Loucy (cell line): ENCODE data around the gene IL34.

Experiments used
- H2AFZ ChIP-seq: fragments of 200-600 bp; sonication (generic); 2 replicates; pipeline ENCODE4 v1.6.0; 2016; ENCODE audit warnings: antibody characterized with exemption, mild to moderate bottlenecking, low read length, moderate library complexity
- H3F3A ChIP-seq: fragments of 200-600 bp; 2 replicates; pipeline ENCODE4 v1.6.0; 2016; ENCODE audit warnings: antibody characterized with exemption, low read depth, mild to moderate bottlenecking
- H3K27me3 ChIP-seq: fragments of 200-600 bp; sonication (generic); 2 replicates; pipeline ENCODE4 v1.6.1; 2014; ENCODE audit warnings: low read length, mild to moderate bottlenecking; ENCODE audit not compliant: insufficient read depth, poor library complexity, severe bottlenecking
- H3K36me3 ChIP-seq: fragments of 200-600 bp; sonication (generic); 2 replicates; pipeline ENCODE4 v1.6.1; 2016; ENCODE audit warnings: low read length; ENCODE audit not compliant: insufficient read depth
- H3K4me1 ChIP-seq: fragments of 200-600 bp; sonication (generic); 2 replicates; pipeline ENCODE4 v1.5.1; 2014; ENCODE audit warnings: low read length, mild to moderate bottlenecking; ENCODE audit not compliant: insufficient read depth, poor library complexity, severe bottlenecking
- H3K4me2 ChIP-seq: fragments of 200-600 bp; sonication (generic); 2 replicates; pipeline ENCODE4 v1.6.0; 2014; ENCODE audit warnings: antibody characterized with exemption, low read length, low read depth, mild to moderate bottlenecking; ENCODE audit not compliant: poor library complexity, severe bottlenecking
- H3K4me3 ChIP-seq: fragments of 200-600 bp; sonication (generic); 2 replicates; pipeline ENCODE4 v1.5.1; 2014; ENCODE audit warnings: low read length, mild to moderate bottlenecking, mixed read lengths; ENCODE audit not compliant: poor library complexity, severe bottlenecking
- H3K79me2 ChIP-seq: fragments of 200-600 bp; sonication (generic); 2 replicates; pipeline ENCODE4 v1.6.1; 2014; ENCODE audit warnings: low read length; ENCODE audit not compliant: insufficient read depth
- H3K9ac ChIP-seq: fragments of 200-600 bp; sonication (generic); 2 replicates; pipeline ENCODE4 v1.6.0; 2014; ENCODE audit warnings: mild to moderate bottlenecking, low read depth, low read length, moderate library complexity; ENCODE audit not compliant: poor library complexity, severe bottlenecking
- H3K9me2 ChIP-seq: fragments of 200-600 bp; sonication (generic); replicated peaks from 2 replicates; pipeline ENCODE4 v1.6.1; 2016; ENCODE audit warnings: low read depth, low read length, mixed read lengths
- H3K9me3 ChIP-seq: fragments of 200-600 bp; sonication (generic); 2 replicates; pipeline ENCODE4 v1.6.1; 2014; ENCODE audit warnings: mild to moderate bottlenecking, antibody characterized with exemption, low read length, low read depth; ENCODE audit not compliant: insufficient read depth
- H4K20me1 ChIP-seq: fragments of 200-600 bp; sonication (generic); 2 replicates; pipeline ENCODE4 v1.6.0; 2014; ENCODE audit warnings: antibody characterized with exemption, low read length, mild to moderate bottlenecking; ENCODE audit not compliant: insufficient read depth, poor library complexity, severe bottlenecking
- EZH2phosphoT487 ChIP-seq: fragments of 200-600 bp; IDR thresholded peaks from 2 replicates; pipeline ENCODE4 v1.6.1; 2018; ENCODE audit warnings: antibody characterized with exemption, mild to moderate bottlenecking, moderate library complexity, borderline replicate concordance
- TF ChIP-seq, protein P1 (sequence below): fragments of 200-600 bp; sonication (generic); conservative IDR thresholded peaks from 2 replicates; pipeline ENCODE4 v1.5.1; 2014; ENCODE audit warnings: mild to moderate bottlenecking, antibody characterized with exemption, low read length

The IL34 gene

DNA sequence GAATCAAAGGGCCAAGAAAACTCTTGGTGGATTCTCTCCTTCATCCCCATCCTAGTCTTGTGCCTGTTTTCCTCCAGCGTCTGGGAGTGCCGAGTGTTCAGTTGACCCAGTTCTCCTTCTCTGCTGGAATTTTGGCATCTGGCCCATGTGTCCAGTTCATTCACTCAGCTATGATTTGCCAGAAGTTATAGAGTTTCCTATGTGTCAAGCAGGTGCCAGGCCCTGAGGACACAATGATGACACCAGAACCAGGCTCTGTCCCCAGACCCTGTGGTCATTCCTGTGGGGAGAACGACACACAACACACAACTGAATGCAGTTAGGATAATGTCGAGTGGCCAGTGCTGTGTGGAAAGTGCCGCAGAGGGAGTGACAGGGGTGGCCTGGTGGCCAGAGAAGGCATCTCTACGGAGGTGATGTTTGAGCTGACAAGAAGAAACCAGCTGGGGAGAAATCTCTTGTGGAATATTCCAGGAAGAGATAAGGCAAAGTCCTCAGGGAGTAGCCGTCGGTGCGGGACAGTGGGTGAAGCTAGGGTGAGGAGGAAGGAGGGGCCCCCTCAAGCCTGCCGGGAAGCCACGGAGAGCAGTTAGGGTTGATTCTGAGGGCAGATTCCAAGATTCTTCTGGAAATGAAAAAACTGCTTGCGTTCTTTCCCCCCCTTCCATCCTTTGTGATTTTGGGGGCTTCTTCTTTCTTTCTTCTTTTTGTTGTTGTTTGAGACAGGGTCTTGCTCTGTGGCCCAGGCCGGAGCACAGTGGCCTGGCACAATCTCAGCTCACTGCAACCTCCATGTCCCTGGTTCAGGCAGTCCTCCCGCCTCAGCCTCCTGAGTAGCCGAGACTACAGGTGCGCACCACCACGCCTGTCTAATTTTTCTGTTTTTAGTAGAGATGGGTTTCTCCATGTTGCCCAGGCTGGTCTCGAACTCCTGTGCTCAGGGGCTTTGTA lies 35.8 kb upstream of the IL34 start:
- TF ChIP-seq EZH2phosphoT487, result no peak
- Histone ChIP-seq H3K4me1 (no peaks in the 10 kb centered on the region), H2AFZ (no peak overlapping the region), H3K4me2 (no peak overlapping the region), H3F3A (no peaks in the 10 kb centered on the region), H3K4me3 (no peak overlapping the region), H3K79me2 (no peaks in the 10 kb centered on the region), H3K9me3 (no peaks in the 10 kb centered on the region), H3K9ac (no peak overlapping the region), H3K36me3 (no peaks in the 10 kb centered on the region), H3K27me3 (no peaks in the 10 kb centered on the region), H3K9me2 (no peaks in the 10 kb centered on the region), H4K20me1 (no peaks in the 10 kb centered on the region)

DNA sequence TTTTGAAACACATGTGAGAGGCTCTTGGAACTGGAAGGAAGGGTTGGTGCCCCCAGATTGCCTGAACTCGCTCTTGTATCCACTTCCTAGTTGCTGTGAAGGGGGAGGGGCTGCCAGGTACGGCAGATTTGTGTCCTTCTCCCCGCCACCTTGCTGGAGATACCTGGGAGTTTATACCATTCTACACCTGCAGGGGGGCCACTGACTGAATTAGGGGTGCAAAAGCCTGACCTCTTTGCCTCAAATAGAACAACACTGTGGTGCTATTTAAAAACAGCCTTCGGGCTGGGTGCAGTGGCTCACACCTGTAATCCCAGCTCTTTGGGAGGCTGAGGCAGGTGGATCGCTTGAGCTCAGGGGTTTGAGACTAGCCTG lies 35.1 kb upstream of the IL34 start:
- Histone ChIP-seq H4K20me1 (no peaks in the 10 kb centered on the region), H3K79me2 (no peaks in the 10 kb centered on the region), H3K4me1 (no peaks in the 10 kb centered on the region), H3K4me3 (no peak overlapping the region), H3F3A (no peaks in the 10 kb centered on the region), H3K36me3 (no peaks in the 10 kb centered on the region), H3K9me3 (no peaks in the 10 kb centered on the region), H3K27me3 (no peaks in the 10 kb centered on the region), H3K4me2 (no peak overlapping the region), H2AFZ (no peak overlapping the region), H3K9me2 (no peaks in the 10 kb centered on the region), H3K9ac (no peak overlapping the region)
- TF ChIP-seq EZH2phosphoT487, result no peak
- TF ChIP-seq, protein P1, sequence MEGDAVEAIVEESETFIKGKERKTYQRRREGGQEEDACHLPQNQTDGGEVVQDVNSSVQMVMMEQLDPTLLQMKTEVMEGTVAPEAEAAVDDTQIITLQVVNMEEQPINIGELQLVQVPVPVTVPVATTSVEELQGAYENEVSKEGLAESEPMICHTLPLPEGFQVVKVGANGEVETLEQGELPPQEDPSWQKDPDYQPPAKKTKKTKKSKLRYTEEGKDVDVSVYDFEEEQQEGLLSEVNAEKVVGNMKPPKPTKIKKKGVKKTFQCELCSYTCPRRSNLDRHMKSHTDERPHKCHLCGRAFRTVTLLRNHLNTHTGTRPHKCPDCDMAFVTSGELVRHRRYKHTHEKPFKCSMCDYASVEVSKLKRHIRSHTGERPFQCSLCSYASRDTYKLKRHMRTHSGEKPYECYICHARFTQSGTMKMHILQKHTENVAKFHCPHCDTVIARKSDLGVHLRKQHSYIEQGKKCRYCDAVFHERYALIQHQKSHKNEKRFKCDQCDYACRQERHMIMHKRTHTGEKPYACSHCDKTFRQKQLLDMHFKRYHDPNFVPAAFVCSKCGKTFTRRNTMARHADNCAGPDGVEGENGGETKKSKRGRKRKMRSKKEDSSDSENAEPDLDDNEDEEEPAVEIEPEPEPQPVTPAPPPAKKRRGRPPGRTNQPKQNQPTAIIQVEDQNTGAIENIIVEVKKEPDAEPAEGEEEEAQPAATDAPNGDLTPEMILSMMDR, result no peak

DNA sequence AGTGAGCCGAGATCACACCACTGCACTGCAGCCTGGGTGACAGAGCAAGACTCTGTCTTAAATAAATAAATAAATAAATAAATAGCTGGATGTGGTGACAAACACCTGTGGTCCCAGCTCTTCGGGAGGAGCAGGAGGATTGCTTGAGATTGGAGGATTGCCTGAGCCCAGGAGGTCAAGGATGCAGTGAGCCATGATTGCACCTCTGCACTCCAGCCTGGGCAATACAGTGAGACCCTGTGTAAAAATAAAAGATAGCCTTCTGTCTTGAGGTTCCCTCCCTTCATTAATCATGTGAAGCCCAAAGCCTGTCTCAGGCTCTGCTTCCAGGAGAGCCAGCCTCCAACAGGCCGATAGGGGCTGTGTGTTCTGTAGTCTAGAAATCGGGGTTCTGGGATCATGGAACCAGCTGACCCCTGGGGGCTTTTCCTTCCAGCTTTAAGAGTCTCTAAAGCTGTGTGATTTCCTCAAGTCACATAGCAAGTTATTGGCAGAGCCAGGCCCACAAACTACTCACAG lies 34.5 kb upstream of the IL34 start:
- H3K4me3 ChIP-seq, result no peak overlapping the region
- no peak overlapping the region for H3K9ac ChIP-seq
- no peaks in the 10 kb centered on the region for H3K9me3 ChIP-seq
- H4K20me1 ChIP-seq, result no peaks in the 10 kb centered on the region
- no peaks in the 10 kb centered on the region for H3K36me3 ChIP-seq
- H2AFZ ChIP-seq, result no peak overlapping the region
- no peak overlapping the region for H3K4me2 ChIP-seq
- H3K9me2 ChIP-seq, result no peaks in the 10 kb centered on the region
- H3K27me3 ChIP-seq, result no peaks in the 10 kb centered on the region
- no peaks in the 10 kb centered on the region for H3F3A ChIP-seq
- no peak for TF ChIP-seq EZH2phosphoT487
- TF ChIP-seq, protein P1, result no peak
- no peaks in the 10 kb centered on the region for H3K79me2 ChIP-seq
- H3K4me1 ChIP-seq, result no peaks in the 10 kb centered on the region
